ENCODE data around the gene CDKN2B.
A peak's percentile ranks its signal among the peaks of the same experiment; 100 is the strongest.

CDKN2B gene

DNA sequence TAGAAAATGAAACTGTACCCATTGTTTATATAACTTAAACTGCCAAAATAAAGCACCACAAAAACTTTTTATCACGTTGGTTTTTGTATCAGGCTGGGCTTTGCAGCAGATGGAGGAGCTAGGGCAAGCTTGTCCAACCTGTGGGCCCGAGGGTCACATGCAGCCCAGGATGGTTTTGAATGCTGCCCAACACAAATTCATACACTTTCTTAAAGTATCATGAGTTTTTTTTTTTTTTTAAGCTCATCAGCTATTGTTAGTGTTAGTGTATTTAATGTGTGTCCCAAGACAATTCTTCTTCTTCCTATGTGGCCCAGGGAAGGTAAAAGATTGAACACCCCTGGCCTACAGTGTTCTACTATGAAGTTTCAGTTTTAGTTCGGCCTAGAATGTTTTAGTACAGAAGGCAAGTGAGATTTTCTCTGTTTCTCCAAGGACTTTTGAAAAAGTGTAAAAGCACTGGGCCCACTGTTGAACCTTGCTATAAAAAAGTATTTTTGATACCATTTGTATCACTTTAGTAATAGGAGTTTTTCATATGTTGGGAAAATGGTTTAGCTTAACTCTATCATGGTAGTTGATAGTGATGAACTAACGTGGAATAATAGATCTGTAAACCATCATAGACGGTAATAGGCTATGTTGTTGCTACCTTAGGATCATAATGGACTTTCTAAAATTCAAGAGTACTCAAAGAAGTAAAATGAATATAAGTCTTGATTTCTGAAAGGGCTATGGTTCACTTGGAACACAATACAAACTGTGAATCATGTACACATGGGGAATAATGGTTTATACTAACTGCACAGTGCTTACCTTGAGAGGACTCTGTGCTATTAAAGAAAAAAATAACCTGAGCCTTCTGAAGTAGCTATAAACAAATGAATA, 17.8 kb downstream of the CDKN2B start:
- TF ChIP-seq, protein P1, sequence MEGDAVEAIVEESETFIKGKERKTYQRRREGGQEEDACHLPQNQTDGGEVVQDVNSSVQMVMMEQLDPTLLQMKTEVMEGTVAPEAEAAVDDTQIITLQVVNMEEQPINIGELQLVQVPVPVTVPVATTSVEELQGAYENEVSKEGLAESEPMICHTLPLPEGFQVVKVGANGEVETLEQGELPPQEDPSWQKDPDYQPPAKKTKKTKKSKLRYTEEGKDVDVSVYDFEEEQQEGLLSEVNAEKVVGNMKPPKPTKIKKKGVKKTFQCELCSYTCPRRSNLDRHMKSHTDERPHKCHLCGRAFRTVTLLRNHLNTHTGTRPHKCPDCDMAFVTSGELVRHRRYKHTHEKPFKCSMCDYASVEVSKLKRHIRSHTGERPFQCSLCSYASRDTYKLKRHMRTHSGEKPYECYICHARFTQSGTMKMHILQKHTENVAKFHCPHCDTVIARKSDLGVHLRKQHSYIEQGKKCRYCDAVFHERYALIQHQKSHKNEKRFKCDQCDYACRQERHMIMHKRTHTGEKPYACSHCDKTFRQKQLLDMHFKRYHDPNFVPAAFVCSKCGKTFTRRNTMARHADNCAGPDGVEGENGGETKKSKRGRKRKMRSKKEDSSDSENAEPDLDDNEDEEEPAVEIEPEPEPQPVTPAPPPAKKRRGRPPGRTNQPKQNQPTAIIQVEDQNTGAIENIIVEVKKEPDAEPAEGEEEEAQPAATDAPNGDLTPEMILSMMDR (conservative IDR thresholded peaks at IDR 0.05; ENCODE audit: low read depth, low read length), result no peak
- H3K4me3 ChIP-seq (ENCODE audit: low read depth, low read length), result peak overlapping the region; percentile 4
- no peak for DNase-seq (ENCODE audit: low read depth)

DNA sequence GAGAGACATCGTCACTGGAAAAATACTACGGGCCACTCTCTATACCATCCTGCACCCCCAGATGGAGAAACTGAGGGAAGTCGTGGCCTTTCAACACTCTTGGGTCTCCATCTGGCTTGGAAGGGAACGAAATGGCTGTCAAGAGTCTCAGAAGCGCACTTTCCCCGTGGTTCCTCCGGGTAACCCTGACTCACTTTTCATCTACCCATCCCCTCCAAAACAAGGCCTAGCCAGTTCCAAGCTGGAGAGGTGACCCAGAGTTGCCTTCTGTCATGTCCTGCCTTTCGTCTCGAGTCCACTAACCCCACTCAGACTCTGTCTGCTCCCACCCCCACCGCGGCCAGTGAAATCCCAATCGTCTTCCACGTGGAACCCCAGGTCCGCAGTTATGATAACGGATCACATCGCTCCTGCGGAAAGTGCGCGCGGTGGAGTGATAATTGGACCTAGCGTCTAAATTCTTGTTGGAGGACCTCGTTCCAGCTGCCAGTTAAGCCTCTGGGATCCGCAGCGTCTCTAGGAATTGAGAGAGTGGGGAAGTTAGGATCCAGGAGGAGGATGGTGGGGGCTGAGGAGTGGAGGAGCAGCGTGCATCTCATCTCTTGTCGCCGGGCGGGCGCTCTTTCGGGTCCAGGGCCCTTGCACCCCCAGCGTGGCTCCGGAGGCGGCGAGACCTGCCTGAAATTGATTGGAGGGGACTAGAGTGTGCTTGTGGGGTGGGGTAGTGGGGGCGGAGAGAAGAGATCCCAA, 19.5 kb downstream of the CDKN2B start:
- TF ChIP-seq, protein P1 (conservative IDR thresholded peaks at IDR 0.05; ENCODE audit: low read depth, low read length), result no peak
- peak overlapping the region; percentile 28 for H3K4me3 ChIP-seq (ENCODE audit: low read depth, low read length)
- DNase-seq (ENCODE audit: low read depth), result no peak

GRCh38 chr9:21988056-21988990, 20.8 kb downstream of the CDKN2B start:
- TF ChIP-seq, protein P1 (conservative IDR thresholded peaks at IDR 0.05; ENCODE audit: low read depth, low read length), result no peak
- no peak overlapping the region for H3K4me3 ChIP-seq (ENCODE audit: low read depth, low read length)

GRCh38 chr9:21985964-21986667, 23.0 kb downstream of the CDKN2B start:
- no peak overlapping the region for H3K4me3 ChIP-seq (ENCODE audit: low read depth, low read length)
- no peak for DNase-seq (ENCODE audit: low read depth)
- TF ChIP-seq, protein P1 (conservative IDR thresholded peaks at IDR 0.05; ENCODE audit: low read depth, low read length), result no peak

More at GRCh38 chr9:21988056-21988990, 20.8 kb downstream of the CDKN2B start:
- no peak for DNase-seq (ENCODE audit: low read depth)

DNA sequence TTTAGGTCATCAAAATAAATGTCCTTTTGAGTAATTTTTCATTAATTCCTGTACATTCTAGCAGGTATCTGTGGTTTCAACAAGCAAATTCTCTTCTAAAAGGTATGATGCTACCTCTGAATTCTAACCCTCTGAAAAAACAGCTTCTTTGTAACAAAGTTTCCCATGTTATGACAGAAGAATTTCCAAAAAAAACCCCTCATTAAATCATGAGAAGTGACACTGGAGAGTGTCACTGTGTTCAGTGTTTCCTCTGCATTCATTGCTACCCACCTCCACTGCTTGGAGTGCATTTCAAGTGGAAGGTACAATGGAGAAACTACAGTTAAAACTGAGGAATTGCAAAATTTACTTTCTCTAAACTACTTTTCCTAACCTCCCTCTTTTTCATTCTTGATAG, 25.0 kb downstream of the CDKN2B start:
- TF ChIP-seq, protein P1 (conservative IDR thresholded peaks at IDR 0.05; ENCODE audit: low read depth, low read length), result no peak
- no peak overlapping the region for H3K4me3 ChIP-seq (ENCODE audit: low read depth, low read length)
- DNase-seq (ENCODE audit: low read depth), result no peak

GRCh38 chr9:21983561-21983935, 25.6 kb downstream of the CDKN2B start:
- H3K4me3 ChIP-seq (ENCODE audit: low read depth, low read length), result no peak overlapping the region
- TF ChIP-seq, protein P1 (conservative IDR thresholded peaks at IDR 0.05; ENCODE audit: low read depth, low read length), result no peak
- no peak for DNase-seq (ENCODE audit: low read depth)

Data from choroid plexus epithelial cell (primary cell).